EL (cell line): ENCODE measurements around the gene SOSTDC1.
A peak's percentile ranks its signal among the peaks of the same experiment; 100 is the strongest.
"Not testable (repeated sequence)": the region's sequence is repeated elsewhere in the genome, so short reads cannot be mapped to it uniquely, and the experiment has no call there.

Source experiments
- DNase-seq: peaks from one replicate; pipeline ENCODE4 v3.0.0-alpha.2; 2016

SOSTDC1 gene

DNA sequence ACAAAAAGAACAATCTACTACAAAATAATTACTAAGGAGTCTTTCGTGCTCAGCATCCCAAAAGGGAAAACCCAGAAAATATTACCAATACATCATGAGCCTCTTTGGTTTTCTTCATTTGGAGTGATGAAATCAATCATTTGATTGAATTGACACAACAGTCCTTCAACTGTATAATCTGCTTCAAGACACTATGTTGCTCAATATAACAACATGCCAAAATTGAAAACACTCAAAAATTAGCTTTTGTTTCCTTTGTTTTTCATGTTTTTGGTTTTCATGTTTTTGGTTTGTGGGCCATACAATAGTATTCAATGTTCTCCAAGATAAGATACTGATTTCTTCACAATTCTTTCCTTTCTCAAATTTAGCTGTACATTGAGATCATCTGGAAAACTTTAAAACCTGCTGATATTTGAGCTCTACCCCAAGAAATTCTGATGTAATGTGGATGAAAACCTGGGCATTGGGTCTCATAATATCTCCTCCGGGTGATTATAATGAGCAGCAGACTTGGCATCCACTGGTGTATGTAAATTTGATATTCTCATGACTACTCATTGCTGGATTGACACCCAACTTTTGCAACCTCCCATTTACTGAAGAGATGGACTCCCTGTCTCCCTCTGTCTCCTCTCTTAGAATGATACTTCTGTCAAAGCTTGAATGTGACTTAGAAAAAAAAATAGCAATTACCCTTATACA lies 4.6 kb downstream of the SOSTDC1 start:
- no peak for DNase-seq

DNA sequence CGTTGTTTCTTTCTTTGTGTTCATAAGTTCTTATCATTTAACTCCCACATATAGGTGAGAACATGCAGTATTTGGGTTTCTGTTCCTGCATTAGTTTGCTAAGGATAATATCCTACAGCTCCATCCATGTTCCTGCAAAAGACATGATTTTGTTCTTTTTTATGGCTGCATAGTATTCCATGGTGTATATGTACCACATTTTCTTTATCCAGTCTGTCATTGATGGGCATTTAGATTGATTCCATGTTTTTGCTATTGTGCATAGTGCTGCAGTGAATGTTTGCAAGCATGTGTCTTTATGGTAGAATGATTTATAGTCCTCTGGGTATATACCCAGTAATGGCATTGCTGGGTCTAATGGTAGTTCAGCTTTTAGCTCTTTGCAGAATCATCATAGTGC lies 9.2 kb downstream of the SOSTDC1 start:
- DNase-seq = not testable (repeated sequence)

DNA sequence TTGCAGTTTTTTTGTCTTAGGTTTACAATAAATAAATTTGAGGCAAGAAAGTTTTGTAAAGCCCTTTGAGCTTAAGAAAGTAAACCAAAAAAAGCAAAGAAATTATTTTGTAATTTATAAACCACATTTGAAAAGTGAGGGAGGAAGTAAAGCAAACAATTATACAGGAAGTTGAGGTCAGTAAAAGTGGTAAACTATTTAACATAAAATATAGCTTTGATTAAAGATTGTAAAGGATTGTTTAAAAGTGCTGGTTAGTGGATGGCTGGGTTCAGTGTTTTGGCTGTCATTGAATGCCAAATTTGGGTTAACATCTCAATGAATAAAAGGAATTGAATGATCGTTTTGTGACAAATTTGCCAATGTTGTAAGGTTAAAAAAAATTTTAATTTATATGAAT lies 9.9 kb downstream of the SOSTDC1 start:
- DNase-seq = no peak

DNA sequence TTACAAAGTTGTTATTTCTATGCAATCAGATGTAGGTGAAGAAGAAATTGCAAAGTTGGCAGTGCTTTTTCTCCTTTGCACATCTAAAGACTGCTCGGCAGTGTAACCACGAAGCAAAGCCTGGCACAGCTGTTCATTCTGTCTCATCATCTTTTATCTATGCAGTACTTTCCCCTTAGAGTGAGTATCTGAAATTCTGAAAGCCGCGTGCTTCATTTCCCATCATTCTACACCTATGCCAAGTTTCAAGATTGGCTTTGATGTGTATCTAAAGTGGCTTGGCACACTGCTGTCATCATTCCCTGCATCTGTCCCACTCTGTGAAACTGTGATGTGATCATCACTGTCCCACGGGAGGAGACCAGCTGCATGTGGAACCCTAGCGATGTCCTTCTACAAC lies 15.2 kb downstream of the SOSTDC1 start:
- DNase-seq = no peak

DNA sequence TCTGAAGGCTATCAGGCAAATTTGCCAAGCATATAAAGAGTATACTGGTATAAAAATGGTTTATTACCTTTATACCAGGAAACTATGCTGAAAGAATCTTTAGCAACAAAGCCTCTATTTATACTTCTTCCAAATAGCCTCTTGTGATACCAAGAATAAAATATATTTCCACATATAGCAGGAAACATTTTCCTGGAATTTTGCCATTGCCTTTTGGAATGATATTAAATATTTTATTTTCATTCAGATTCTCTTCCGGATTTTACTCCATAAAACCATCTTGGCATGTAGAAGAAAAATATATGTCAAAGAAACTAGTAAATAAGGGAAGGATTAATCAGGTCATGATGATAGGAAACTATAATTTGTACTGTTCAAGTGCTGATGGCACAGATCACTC lies 17.7 kb downstream of the SOSTDC1 start:
- DNase-seq = no peak

DNA sequence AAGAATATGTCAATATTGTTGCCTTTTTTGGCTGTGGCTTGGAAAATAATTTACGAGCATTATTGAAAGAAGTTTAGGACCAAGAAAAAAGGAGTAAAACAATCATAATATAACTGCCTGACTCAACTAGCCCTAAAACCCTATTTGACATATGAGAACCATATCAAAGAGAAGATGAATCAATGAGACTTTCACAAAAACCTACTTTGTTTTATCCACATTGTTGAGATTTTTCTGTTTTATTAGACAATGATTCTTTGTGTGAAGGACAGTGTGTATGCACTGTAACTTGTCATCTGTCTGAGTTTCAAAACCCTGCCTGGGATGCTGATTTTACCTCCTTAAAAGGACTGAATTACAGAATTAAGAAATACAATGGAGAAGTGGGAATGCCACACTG lies 19.0 kb downstream of the SOSTDC1 start:
- DNase-seq = no peak

DNA sequence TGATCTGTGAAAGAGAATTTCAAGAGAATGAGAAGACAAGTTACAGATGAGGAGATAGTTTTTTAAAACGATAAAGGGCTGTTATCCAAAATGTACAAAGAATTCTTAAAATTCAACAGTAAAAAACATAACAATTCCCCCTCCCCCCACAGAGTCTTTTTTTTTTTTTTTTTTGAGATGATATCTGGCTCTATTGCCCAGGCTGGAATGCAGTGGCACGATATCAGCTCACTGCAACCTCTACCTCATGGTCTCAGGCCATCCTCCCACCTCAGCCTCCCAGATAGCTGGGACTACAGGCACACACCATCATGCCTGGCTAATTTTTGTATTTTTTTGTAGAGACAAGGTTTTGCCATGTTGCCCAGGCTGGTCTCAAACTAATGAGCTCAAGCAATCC lies 21.7 kb downstream of the SOSTDC1 start:
- DNase-seq = not testable (repeated sequence)

DNA sequence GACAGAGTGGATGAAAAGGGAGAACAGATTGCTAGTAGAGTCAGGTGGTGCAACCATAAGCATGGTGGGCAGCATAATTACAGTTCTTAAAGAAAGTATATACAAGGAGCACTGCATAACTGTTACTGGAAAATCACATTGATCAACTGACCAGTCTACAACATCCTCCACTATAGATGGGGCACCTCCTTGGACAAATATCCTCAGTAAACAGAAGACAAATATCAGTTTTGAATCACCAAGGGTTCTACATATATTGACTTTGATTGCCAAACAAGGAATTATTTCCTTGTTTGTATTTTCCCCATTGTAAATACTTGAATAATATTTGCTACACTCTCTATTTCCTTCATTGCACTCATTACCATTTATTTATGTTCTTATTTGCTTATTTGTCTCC lies 26.6 kb downstream of the SOSTDC1 start:
- DNase-seq = no peak

DNA sequence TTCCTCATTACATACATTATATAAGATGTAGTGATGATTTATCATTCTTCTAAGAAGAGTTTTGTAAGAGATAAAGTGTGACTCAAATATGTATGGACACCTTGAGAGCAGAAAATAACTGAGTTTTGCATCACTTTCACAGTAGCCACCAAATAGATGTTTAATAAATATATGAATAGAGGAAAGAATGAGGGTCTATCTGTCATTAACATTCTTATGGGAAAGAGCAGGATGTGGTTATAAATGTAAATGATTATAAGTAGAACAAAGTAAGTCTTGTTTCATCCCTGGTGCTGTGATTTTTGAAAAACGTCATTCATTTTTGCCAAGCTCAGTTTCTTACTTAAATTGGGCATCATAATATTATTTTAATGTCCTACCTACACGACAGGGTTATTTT lies 29.2 kb downstream of the SOSTDC1 start:
- no peak for DNase-seq

DNA sequence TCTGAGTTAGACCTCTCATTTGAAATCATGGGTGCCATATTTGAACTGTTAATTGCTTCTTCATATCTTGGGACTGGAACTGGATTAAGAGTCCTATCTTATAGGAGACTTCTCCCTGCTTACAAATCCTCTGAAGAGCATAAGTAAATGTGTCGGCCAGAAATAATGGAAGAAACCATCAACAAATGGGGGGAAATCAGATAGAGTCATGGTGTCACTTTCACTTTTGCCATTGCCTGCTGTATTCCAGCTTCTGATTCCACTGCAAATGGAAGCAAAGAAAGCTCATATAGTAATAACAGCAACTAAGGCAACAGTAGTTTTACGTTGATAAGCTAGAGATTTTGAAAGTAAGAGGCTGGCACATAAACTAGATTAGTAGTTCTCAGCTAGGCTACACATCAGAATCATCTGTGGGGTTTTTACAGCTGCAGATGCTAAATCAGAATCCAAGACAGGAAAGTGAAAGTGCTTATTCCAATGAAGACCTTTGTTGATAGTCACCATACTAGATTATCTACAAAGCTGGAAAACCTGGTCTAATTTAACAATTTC lies 31.9 kb downstream of the SOSTDC1 start:
- DNase-seq = no peak

DNA sequence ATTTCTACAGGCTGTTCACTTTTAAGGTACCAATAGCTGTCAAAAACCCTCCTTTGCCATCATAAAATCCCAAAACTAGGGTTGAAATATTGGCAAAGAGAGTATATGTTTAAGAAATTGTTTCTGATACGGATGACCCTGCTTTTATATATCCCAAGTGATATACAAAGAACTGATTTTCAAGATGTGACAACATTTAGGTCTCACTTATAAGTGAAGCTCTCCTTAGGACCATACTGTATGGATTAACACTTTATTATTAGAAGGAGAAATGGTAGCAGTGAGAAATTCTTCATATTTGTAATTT lies 33.2 kb downstream of the SOSTDC1 start:
- no peak for DNase-seq

DNA sequence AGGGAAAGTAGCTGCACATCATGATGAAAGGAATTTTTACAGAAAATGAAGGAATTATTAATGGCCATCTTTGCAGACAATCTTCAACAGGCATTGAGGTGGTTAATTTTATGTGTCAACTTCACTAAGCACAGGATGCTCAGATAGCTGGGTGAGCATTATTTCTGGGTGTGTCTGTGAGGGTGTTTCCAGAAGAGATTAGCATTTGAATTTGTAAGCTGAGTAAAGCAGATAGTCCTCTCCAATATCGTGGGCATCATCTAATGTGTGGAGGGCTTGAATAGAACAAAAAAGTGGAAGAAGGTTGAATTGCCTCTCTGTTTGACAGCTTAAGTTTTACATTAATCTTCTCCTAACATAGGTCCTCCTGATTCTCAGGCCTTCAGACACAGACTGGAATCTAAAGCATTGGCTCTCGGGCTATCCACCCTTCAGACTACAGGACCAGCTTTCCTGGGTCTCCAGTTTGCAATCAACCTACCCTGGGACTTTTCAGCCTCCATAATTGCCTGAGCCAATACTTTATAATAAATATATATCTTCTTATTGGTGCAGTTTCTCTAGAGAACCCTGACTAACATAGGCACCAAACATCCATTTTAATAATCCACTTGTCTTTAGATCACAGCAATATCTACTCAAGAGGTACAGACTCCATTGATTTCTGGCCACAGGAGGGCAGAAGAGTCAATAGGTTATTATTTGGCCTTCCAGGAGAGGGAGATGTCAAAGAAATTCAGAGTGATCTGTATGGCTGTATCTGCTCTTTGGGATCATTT lies 33.7 kb downstream of the SOSTDC1 start:
- peak; percentile 33 for DNase-seq

DNA sequence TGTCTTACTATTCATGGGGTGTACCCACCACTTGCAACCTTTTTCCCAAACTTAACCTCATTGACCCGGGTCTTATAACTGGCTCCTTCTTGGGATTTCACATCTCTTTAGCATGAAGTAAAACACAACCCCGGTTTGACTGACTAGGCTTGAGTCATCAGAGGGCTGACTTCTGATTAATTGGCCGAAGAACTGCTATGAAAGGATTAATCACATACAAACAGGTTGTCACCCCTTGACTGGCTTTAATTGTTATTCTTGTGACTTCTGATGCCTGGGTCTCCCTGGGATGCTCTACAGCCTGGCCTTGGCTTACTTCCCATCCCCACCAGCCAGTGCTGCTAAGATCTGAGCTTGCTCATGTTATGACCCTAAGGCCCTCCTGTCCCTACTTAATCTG lies 35.4 kb downstream of the SOSTDC1 start:
- DNase-seq = peak; percentile 35

DNA sequence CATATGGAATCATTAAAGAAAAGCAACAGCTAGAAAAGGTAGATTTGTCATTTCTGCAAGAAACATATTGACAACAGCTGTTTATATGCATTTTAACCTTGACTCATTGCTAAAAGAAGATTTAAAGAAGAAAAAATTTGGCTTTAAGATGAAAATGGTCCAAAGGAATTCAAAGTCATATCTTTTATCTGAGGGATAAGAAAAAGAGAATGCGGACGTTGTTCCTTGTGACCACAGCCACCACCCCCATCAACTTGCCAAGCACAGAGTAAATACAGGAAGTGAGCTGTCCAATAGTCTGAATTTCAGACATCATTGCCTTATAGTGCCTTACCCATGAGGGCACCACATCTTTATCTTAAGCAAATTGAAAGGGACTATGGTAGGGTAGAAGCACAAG lies 36.9 kb downstream of the SOSTDC1 start:
- DNase-seq = peak; percentile 89

DNA sequence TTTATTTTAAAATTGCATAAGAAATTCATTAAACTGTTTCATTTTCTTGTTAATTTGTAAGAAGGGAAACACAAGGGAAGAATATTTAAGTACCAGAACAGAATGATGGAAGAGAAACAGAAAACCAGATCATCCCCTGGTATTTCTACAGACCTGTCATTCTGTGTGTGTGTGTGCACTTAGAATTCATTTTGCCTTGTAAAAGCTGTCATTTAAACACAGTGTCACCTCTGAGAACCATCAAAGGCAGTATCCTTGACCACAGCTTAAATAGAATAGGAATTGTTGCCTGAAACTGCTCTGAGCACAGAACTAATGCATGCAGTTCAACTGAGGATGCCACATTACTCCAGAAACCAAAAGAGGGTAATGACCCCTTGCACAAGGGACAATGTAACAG lies 37.4 kb downstream of the SOSTDC1 start:
- DNase-seq = no peak

DNA sequence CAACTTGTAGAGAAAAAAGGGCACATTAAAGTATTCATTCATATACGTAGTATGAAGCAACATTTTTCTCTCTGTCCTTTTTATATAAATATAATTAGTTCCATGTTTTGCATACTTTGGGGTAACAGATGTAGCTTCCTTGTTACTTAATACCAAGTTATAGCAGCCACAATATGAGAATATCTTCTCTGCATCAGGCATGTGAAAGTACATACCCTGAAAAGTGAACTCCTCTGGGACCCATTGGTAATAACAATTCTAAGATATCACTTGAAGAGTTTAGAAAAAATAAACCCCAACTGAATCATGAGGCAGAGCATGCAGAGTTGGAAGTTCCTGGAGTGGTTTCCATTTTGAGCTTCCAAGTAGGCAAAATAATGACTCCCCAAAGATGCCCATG lies 41.8 kb downstream of the SOSTDC1 start:
- DNase-seq = no peak

DNA sequence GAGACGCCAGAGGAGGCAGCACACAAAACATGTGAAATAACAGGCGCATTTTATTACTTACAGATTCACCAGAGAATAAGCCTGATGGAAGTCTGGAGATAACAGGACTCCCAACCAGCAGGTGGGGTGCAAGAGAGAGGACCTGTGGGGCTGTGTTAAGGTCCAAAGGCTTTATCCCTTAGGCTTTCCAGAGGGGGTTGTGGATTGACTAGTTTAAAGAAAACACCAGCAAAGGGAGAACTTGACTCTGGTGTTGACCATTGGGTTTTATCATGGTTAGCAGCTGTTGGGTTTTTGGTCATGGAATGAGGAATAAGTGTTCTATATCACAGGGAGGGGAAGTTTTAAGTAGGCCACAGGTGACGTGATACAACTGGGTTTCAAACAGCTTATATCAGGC lies 42.6 kb downstream of the SOSTDC1 start:
- no peak for DNase-seq

DNA sequence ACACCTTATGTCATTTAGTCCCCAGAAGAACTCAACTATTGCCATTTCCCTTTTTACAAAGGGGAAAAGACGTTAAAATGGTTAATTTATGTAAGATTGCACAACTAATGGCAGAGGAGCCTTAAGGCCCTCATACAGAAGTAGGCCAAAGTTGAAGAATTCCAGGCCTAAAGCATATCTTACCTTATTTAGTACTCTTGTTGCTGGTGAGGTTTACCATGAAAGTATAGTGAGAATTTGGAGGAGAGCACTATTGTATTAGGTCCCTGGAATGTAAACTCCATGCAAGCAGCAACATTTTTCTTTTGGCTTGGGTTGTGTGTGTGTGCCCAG lies 43.5 kb downstream of the SOSTDC1 start:
- peak; percentile 44 for DNase-seq

DNA sequence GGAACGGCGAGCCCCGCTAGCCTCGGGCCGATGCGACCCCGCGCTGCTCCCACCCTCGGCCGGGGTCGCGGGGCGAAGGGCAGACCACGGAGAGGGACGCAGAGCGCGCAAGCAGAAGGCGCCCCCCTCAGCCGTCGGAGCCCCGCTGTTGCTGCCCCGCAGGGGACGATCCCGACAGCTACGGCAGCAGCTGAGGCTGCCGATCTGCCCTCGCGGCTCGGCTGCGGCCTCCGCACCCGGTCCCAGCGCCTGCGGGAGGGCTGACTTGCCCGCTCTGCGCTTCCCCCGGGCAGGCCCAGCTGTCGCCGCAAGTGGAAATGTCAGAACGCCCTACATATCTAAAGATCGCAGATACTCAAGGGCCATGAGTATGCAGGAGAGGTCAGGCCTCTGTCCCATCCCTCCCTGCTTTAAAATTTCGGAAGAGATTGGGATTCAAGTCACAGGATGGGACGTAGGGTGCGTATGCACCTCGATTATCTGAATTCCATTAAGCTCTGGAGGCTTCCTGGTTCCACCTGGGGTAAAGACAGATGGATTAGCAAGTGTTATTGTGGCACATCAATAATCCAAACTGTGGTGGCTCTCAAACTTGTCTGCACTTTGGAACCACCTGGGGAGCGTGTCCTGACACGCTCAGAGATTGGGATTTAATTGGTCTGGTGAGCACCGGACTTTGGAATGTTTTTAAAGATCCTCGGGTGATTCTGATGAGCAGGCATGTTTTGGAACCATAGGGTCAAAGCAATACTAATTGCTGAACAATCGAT lies 44.0 kb downstream of the SOSTDC1 start, which contains the start of gene CRPPA:
Gene CRPPA (minus strand): TSS at position 206 of the 770 bp plus-strand sequence. CDS start 216 bp downstream, outside the sequence.
- peak; percentile 66 for DNase-seq

DNA sequence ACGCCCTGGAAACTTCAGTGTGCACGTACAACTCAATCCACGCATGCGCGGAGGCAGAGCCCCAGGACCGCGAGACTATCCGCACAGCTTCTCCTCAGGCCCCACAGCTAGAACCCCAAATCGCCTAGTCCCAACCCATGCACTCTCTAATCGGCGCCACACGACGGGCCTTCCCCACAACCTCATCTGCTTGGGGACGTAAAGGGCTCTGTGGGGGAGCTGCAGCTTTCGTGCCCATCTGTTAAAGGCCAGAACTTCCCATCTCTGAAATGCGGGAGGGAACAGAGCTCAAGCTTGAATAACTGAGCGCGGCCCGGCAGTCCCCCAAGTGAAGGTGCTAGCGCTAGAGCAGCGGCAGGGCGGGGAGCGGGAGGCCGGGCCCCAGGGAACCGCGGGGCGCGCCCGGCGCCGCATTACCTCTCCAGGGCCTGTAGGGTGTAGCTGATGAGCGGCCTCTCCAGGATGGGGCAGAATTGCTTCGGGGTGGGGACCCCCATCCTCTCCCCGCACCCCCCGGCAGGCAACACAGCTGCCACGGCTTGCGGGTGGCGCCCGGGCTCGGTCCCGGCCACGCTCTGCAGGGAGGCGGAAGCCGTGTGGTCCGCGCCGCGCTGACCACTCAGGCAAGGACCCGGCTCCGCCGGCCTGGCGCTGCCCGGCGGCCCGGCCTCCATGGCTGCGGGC lies 44.7 kb downstream of the SOSTDC1 start:
- peak; percentile 92 for DNase-seq

DNA sequence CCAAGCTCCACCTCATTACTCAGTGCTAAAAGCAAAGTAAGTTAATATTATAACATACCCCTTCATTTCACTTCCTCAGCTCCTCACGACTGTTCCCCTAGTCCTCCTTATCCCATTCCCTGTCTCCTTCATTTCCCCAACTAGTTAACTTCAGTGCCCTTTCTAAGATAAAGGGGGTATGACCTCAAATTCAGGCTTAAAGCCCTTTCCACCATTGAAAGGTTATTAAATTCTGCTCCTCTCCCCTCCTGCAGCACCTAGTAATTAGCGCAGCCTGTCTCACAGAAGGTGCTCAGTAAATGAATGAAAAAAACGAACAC lies 45.2 kb downstream of the SOSTDC1 start:
- DNase-seq = no peak

DNA sequence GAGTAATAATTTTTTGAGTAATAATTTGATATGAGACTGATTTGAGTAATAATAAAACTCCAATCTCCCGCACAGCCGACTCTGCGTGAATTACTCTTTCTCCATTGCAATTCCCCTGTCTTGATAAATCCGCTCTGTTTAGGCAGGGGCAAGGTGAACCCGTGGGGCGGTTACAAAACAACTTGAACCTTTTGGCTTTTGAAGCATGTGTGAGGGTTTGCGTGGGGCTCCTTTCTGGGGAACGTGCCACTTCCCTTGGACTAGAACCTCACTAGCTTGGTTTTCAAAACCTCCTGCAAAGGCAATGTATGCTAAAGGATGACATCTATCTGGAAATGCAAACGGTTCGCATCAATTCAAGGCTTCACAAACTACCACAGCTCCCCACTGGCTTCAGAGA lies 45.7 kb downstream of the SOSTDC1 start:
- no peak for DNase-seq

DNA sequence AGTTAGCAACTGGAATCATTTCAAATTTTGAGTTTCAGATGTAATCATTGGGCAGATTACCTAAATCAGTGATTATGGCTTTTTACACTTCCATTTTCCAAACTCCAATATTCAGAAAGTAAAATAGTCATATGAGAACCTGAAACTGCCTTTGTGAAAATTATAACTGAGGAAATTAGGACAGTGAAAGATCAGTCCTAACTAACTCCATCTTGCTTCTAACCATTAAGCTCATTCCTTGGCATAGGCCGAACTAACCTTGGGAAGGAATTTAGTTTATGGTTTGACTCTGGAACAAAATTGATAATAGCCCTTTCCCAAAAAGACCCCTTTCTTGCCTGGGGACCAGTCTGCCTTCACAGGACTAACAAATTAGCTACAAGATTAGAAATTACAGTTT lies 46.4 kb downstream of the SOSTDC1 start:
- DNase-seq = no peak
